HG03025 (cell line): ENCODE data around the gene ADAMTS8.

Experiments
- ATAC-seq: cut with Tn5 transposase; IDR thresholded peaks from one replicate; pipeline ENCODE4 v1.9.1; 2021; ENCODE audit warnings: mild to moderate bottlenecking, moderate library complexity; ENCODE audit not compliant: unreplicated experiment, low FRiP score

ADAMTS8 gene

GRCh38 chr11:130403271-130403804, 25.1 kb downstream of the ADAMTS8 start:
- ATAC-seq = no peak

- no peak for ATAC-seq
Measured at GRCh38 chr11:130402570-130402969, 25.8 kb downstream of the ADAMTS8 start.

- ATAC-seq = no peak
Measured at GRCh38 chr11:130400781-130401483, 27.5 kb downstream of the ADAMTS8 start.

GRCh38 chr11:130399196-130399595, 29.2 kb downstream of the ADAMTS8 start:
- ATAC-seq = no peak

GRCh38 chr11:130397780-130398179, 30.6 kb downstream of the ADAMTS8 start:
- no peak for ATAC-seq

- ATAC-seq = no peak
Measured at GRCh38 chr11:130396965-130397364, 31.4 kb downstream of the ADAMTS8 start.

- no peak for ATAC-seq
Measured at GRCh38 chr11:130394615-130395014, 33.8 kb downstream of the ADAMTS8 start.

GRCh38 chr11:130391711-130392110, 36.7 kb downstream of the ADAMTS8 start:
- ATAC-seq = no peak

GRCh38 chr11:130390071-130390758, 38.2 kb downstream of the ADAMTS8 start:
- ATAC-seq = no peak

GRCh38 chr11:130389335-130389935, 39.0 kb downstream of the ADAMTS8 start:
- ATAC-seq = no peak

- no peak for ATAC-seq
Measured at GRCh38 chr11:130388607-130389205, 39.7 kb downstream of the ADAMTS8 start.

GRCh38 chr11:130386056-130386455, 42.4 kb downstream of the ADAMTS8 start:
- ATAC-seq = no peak

GRCh38 chr11:130383344-130384211, 44.8 kb downstream of the ADAMTS8 start:
- no peak for ATAC-seq

GRCh38 chr11:130381317-130381716, 47.1 kb downstream of the ADAMTS8 start:
- no peak for ATAC-seq

- no peak for ATAC-seq
Measured at GRCh38 chr11:130380778-130381177, 47.6 kb downstream of the ADAMTS8 start.

- no peak for ATAC-seq
Measured at GRCh38 chr11:130379276-130379675, 49.1 kb downstream of the ADAMTS8 start.

- ATAC-seq = no peak
Measured at GRCh38 chr11:130370845-130371590, 57.4 kb downstream of the ADAMTS8 start.

GRCh38 chr11:130369713-130370112, 58.7 kb downstream of the ADAMTS8 start:
- no peak for ATAC-seq

GRCh38 chr11:130369141-130369691, 59.2 kb downstream of the ADAMTS8 start:
- no peak for ATAC-seq
